Measurements from ENCODE around the gene CAPN2.

The CAPN2 gene

DNA sequence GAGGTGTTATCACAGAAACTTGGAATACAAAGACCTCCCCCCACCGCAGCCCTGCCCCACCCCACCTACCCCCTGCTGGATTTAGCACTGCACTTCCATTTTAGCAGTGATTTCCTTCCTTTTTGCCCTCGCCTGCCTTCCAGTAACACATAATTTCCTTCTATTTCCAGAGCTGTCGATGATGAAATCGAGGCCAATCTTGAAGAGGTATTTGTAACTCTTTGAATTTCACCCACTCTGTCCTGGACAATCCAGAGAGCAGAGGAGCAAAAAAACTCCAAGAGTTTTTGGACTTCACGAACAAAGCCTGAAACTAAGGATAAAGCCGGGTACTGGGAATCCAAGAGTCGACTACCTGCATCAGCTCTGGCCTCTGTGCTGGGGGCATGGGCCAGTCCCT lies 49.1 kb downstream of the CAPN2 start:
- DNase-seq (ENCODE audit: low spot score): no peak

DNA sequence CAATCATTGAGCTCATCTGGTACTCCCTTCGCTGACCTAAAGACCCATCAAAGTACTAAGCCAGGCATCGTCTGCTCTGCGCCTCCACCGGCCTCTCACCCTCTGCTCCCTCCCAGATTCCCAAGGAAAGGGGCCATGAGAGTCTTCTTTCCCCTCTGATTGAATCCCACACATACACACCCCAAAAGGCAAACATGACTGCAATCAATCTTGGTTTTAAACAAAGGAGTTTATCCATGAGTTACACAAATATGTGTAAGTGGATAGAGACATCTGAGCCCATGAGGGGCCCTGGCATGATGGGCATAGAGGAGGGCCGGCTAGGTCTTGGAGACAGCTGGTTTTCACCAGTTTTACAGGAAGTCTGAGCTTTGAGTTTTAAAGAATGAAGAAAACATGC lies 50.9 kb downstream of the CAPN2 start:
- DNase-seq (ENCODE audit: low spot score): no peak

DNA sequence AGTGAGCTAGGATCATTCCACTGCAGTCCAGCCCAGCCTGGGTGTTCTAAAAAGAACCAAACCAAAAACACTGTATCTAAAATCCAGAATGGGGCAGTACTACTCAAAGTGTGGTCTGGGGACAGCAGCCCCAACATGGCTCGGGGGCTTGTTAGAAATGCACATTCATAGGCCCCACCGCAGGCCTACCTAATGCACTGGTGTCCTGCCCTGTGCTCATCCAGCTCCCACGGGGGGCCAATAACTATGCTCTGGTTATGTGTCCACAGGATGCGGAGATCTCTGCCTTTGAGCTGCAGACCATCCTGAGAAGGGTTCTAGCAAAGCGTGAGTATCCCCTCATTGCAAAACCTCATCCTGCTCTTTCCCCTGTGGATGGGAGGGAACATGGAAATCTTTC lies 51.5 kb downstream of the CAPN2 start:
- no peak for DNase-seq (ENCODE audit: low spot score)

DNA sequence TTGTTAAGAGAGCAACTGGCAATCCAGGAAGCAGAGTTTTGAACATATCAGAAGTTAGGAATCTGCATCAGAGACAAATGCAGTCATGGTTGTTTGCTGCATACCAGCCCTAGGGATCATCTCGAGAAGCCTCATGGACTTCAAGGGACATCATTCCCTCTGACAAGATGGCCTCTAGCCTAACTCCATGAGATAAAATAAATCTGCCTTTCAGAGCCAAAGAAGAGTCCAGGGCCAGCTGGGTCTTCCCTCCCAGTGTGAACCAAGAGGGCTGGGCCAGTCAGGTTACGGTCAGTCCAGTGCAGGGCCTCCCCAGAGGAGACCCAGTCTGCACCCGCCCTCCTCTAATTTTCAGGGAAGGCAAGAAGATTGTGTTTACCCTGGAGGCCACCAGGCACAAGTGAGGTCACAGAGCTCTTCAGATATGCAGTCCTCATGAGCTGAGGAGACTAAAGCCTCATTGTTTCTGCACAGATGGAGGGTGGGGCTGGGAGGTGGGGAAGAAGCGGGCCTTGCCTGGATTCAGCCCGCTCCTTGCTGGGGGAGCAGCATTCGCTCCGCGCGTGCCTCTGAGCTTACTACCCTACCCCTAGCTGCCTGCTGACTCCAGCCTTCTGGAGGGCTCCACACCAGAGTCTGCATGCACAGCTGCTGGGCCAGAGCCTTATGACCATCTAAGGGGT lies 52.8 kb downstream of the CAPN2 start:
- DNase-seq (ENCODE audit: low spot score): peak; percentile 65

DNA sequence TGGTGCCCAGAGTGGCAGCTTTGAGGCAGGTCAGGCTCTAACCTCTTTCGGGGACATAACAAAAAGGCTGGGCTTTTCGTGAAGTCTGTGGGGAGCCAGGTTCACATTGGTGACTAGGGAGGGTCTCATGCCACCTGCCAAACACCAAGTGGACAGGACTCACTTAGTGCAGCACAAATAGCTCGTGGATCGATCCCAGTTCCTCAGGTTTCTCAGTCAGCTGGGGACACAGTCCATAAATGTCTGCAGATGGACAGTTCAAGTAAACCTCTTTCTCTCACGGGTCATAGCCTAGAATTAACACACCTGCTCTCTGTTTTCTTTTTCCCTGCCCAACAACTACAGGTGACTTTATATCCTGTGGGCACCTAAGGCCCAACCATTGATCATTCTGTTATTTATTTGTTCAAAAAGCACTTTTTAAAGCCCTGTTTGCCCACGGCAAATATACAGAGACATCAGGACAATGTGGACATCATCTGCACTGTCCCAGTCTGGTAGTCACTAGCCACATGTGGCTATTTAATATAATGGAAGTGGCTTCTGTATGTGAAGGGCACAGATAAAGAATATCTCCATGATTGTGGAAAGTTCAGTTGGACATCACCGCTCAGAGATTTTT lies 53.5 kb downstream of the CAPN2 start:
- no peak for DNase-seq (ENCODE audit: low spot score)

DNA sequence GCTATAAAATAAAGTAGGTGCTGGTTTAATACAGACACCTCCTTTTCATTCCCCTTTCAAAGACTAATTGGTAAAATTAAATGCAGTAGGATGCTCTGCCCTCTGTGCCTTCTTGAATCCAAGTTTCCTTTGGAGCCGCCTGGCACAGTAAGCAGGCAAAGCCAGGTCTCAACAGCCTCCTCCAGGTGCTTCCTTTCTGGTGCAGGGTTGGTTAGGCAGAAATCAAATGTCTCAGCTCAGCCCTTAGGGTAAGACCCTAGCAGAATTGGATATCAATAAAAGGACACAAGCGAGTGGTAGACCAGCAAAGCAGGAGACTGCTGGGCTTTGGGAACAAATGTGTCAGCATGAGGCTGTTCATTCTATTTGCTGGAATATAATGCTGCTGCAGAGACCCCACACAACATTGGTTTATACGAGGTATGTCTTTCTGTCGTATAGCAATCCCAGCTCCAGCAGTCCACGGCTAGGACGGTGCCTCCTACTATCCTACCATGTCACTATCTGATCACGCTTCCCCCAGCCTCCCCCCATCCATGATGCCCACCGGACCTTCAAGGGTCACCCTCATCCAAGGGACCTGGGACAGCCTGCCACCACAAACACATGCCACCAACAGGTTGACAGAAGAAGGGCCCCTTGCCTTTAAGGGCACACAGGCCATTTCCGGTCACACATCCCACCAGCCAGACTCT lies 58.4 kb downstream of the CAPN2 start:
- no peak for DNase-seq (ENCODE audit: low spot score)

DNA sequence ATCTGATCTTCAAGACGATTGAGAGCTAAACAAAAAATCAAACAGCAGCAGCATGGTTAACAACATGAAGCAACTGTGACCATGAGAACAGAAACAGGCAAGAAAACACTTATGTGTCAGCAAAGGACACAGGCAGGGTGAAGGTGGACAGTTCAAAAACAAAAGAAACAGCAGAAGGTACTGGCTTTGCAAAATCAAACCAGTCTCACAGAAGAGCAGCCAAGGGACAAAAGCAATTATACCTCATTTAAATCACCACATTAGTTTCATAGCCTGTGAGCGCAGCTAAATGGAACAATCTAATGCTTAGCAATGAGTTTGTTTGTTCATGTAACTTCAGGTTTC lies 59.1 kb downstream of the CAPN2 start:
- DNase-seq (ENCODE audit: low spot score): no peak

DNA sequence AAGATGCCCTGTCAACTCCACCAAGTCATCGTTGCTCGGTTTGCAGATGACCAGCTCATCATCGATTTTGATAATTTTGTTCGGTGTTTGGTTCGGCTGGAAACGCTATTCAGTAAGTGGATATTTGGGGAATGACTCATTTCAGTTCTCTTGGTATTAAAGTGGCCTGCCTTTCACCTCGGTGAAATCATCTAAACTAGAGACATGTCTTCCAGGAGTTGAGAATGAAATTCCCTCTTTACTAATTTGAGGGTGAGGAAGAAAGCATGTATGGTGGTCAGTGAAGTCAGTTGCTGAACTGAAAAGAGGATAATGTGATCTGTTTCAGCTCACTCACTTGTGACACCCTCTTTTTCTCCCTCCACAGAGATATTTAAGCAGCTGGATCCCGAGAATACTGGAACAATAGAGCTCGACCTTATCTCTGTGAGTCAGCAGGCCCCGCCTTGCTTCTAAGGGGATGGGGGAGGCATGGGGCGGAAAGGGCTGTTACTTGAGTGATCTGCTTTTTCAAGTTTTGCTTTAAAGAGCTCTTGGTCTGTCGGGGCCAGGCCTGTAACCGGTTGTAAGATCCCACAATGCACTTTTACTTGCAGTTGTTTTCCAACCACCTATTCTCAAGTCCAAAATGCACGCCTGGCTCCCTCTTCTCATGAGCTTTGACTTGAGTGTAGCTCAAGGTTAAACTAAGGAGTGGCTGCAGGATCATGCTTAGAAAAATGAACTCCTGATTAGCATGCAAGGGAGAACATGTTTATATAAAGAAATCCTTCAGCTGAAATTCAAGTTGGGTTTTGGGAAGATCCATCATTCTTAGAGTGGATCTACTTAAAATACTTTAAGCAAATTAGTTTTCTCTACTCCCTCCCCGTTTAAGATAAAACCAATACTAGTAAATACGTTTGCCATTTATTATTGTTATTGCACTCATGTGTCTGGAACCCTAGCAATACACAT lies 59.8 kb downstream of the CAPN2 start:
- peak; percentile 47 for DNase-seq (ENCODE audit: low spot score)

DNA sequence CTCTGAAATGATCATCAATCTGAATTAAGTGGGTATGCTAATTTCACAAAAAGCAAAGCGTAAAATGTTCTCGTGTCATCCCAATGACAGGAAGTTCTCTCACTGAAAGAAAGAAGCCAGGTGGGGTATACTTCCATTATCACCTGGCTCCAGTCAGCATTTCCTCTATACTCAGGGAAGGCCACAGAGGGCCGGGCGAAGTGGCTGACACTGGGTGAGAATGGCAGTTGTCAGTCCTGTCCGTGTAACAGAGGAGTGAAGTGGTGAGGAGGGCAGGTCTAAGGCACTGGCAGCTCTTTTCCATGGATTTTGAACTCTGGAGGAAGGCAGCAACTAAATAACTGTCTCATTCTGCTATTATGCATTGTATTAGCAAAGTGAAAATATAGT lies 60.4 kb downstream of the CAPN2 start:
- peak; percentile 21 for DNase-seq (ENCODE audit: low spot score)

DNA sequence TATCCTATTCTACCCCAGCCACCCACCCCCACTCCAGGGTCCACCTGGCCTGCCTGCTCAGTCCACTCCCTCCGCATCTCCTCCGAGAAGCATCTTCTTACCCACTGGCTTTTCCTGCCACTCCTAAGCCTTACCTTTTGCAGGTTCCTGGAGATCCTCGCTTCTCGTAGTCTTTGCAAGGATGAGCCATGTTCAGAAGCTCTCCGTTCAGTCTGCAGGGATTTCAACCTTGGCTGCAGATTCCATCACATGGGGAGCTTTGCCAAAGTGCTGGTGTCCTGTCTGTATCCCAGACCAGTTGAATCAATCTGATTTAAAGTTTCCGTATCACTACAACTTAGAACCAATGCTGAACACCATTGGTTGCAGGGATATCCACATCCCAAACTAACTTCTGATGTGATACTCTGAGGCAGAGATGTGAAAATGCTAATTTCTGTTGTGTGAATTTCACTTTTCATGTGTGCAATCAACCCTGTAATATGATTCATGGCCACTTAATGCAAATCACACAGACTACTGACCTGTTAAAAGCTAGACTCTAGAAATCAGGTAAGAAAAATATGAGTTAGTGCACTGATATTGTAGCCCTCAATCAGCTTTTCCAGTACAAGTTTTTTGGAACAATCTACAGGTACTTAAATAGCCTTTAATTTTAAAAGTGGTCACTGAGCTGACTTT lies 61.9 kb downstream of the CAPN2 start:
- DNase-seq (ENCODE audit: low spot score): no peak

DNA sequence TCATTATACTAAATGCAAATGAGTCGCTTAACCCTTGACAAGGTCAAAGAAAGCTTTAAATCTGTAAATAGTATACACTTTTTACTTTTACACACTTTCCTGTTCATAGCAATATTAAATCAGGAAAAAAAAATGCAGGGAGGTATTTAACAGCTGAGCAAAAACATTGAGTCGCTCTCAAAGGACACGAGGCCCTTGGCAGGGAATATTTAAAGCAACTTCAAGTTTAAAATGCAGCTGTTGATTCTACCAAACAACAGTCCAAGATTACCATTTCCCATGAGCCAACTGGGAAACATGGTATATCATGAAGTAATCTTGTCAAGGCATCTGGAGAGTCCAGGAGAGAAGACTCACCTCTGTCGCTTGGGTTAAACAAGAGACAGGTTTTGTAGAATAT lies 62.7 kb downstream of the CAPN2 start:
- DNase-seq (ENCODE audit: low spot score): no peak

DNA sequence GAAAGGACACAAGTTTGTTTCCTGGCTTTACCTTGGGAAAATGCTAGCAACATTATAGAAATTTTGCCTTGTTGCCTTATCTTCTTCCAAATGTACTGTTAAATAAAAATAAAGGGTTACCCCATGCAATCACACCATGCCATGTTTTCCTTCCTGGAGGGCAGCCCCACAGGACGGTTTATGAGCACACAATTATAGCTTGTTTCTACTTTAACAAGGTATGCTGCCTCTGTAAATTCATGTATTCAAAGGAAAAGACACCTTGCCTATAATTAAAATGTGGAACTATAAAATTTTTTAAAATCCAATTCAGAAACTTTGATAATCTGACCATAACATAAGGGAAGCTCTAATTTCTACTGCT lies 63.4 kb downstream of the CAPN2 start:
- DNase-seq (ENCODE audit: low spot score): no peak

DNA sequence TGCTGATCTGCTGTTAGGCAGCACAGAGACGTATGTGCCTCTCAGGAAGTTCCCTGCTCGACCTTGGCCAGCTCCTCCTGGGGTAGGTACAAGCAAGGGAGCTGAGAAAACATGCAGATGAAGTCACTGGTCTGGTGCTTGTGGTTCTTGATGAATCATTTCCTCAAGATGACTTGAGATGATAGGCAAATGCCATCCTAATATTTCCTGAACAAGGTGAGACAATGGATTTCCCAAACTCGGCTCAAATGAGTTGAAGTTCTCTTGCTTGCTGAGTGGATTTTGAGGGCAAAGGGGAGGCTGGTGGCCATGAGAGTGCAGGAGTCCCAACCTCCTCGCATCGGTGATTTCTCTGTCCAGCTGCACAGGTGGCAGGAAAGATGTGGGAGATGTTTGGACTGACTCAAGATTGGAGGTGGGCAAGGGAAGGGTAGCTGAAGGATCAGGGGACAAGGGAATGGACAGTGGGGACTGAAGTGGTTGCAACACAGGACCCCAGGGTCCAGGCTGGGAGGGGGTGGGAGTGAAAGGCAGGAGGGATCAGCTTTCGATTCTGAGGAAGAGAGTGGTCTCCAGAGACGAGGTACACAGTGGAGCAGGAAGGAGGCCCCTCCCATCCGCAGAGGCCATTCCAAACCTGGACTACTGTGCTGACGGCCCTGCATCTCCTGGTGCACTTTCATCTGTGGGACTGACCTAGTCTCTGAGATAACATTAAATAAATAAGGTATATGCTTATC lies 63.9 kb downstream of the CAPN2 start:
- DNase-seq (ENCODE audit: low spot score): peak; percentile 17

DNA sequence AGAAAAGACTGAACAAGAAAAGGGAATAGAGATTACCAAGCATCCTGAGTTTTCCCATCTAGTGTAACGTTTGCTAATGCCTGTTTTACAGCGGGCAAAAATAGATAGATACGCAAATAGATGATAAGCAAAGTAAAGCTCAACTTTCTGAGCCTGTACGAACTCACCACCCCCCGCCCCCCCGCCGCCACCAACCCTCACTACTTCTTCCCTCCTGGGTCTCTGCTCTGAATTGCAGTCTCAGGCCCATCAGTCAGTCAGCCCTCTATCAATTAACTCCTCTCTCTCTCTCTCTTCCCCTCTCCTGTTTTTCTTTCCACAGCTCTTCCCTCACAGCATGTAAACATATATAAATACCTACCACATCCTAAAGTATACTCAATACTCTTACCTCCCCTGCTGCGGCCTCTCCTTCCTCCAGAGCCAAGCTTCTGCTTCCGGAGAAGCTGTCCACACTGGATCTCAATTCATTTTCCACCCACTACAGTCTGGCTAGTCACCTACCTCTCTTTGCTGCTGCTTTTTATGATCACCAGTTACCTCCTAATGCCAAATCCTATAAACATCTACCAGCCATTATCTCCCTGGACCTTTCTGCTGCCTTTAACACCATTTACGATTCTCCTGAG lies 64.6 kb downstream of the CAPN2 start:
- peak; percentile 5 for DNase-seq (ENCODE audit: low spot score)

DNA sequence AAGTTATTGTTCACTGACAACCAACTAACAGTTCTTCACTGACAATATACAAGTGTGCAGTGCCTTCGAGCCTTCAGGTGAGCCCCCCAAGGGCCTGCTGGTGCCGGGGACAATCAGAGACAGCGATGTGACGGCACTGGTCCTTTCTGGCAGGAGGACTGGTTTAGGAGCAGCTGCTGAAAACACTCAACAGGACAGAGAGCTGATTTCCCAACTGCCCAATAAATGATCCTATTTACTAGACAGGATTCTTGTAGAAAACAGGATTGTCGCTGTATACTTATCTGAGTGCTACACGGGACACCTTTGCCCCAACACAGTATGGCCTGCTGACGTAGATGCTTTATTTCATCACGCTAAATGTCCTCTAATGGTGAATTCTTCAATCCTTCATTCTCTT lies 68.0 kb downstream of the CAPN2 start:
- DNase-seq (ENCODE audit: low spot score): peak; percentile 28

DNA sequence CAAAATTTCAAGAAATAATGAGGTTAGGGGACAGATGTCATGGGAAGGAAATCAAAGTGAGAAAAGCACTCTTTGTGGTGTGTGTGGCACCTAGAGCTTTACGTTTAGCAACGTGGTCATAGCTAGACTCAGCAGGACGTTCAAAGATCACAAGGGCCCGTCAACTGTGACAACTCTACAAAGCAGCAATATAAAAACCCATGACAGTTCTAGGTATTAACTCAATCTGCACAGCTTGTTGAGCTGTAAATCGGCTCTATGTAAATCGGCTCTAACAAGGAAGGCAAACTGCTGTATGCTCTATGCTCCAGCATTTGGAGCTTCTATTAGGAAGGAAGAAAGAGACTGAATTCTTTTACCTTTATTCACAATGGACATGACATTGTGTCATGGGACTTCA lies 68.6 kb downstream of the CAPN2 start:
- peak; percentile 11 for DNase-seq (ENCODE audit: low spot score)

DNA sequence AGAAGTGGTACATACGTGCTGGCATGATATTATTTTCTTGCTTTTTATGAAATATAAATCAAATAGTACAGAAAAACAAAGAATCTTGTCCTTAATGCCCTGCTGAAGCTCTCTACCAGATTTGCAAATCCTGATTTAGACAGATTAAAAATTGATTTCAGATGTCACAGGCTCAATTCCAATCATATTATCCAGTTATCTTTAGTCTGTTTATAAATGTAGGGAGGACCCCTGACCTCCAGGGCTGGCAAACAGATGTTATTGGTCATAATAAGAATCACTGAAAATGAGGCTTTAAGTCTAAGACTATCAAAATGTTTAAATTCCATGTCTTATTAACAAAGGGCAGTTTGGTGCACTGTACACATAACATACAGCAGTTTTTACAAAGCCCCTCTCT lies 71.3 kb downstream of the CAPN2 start:
- no peak for DNase-seq (ENCODE audit: low spot score)

DNA sequence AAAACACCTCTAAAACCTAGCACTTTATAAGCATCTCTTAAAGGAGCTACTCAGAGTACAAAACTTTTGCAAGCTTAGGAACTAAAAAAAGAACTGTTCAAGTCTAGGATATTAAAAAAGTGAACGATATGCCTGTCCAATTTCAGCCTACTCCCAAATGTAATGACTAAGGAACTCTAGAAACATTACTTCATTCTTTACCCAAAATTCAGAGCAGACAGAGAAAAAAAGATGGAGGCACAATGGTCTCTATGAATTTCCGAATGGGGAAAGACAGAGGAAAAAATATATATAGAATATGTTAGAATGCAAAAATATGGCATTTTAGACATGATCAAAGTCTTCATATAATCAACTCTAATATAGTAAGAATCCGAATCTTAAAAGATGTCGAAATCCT lies 72.2 kb downstream of the CAPN2 start:
- DNase-seq (ENCODE audit: low spot score): no peak

DNA sequence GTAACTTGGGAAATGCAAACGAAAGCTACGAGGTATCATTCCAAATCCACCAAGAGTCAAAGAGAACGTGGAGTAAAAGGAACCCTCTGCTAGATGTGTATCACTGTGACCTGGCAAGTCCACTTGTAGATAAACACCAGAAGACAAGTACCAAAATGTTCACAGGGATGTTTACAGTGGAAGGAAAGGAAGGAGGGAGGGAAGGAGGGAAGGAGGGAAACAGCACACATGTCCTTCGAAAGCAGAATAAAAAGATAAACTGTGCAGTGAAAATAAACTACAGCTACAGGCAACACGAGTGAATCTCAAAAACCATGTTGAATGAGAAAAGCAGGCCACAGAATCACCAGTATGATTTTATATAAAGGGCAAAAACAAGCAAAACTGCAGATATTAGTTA lies 73.5 kb downstream of the CAPN2 start:
- no peak for DNase-seq (ENCODE audit: low spot score)

DNA sequence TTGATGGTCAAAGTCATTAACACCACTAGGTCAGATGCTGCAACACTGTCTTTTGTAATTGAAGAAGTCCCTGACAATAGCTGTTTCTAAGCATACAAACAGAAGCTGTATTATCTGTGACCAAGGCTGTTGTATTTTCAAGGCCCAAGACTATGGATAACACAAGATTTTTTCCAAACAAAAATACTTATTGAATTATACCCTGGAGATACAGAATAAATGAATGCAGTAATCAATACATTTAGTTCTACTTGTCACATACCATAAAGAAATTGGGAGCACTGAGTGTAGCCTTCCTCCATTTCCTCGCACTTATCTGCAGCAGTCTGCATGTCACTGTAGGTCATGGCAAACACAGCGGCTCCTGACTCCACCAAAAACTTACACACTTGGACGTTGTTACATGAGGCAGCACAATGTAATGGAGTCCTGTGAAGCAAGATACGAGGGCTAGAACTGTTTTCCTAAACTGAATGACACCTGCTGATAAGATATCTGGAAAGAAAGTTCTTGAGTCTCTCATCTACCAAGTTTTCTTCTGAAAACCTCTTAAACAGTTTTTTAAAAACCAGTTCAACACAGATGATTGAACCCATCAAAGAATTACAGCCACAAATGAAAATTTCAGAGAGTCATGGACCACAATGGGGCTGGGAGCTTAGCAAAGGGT lies 76.5 kb downstream of the CAPN2 start:
- no peak for DNase-seq (ENCODE audit: low spot score)

Measured in ecto neural progenitor cell (in vitro differentiated cells).